ENCODE measurements around the gene RASGEF1C.

- no peak for TF ChIP-seq CREB1 (CRISPR knock-in tag; IDR thresholded peaks at IDR 0.05; ENCODE audit: low read depth)
- TF ChIP-seq POLR2AphosphoS5 (IDR thresholded peaks at IDR 0.05; ENCODE audit: low read depth) = no peak
- TF ChIP-seq CTCF (conservative IDR thresholded peaks at IDR 0.05; ENCODE audit: low read depth in 2 of 2) = no peak
- TF ChIP-seq EZH2 (IDR thresholded peaks at IDR 0.05; ENCODE audit: low read depth, unreplicated experiment) = no peak
- TF ChIP-seq EZH2phosphoT487 (IDR thresholded peaks at IDR 0.05; ENCODE audit: unreplicated experiment) = no peak
- TF ChIP-seq JUNB (IDR thresholded peaks at IDR 0.05; ENCODE audit: unreplicated experiment) = no peak
- no peak for TF ChIP-seq NANOG (IDR thresholded peaks at IDR 0.05; ENCODE audit: borderline replicate concordance)
These were observed 88.5 kb downstream of the RASGEF1C start for GRCh38 chr5:180120237-180121101.

Data from GM23338 (cell line).